ENCODE results near the gene ZNF609. TPM values are rescaled to one million over a fixed set of nuclear protein-coding genes. Genes with fewer than 3 reads are reported as not detected.

The ZNF609 gene
- total RNA-seq, 1 donor from 2014 or later, result 48.2 TPM

- intact Hi-C loops (cut with DNase I), result no loop called here
- ATAC-seq, result no peak
- DNase-seq (ENCODE audit: low spot score), result no peak
These were observed 237.6 kb downstream of the ZNF609 start for GRCh38 chr15:64697911-64698369.

- no peak for DNase-seq (ENCODE audit: low spot score)
- no peak for ATAC-seq
- intact Hi-C loops (cut with DNase I), result no loop called here
These were observed 238.4 kb downstream of the ZNF609 start for GRCh38 chr15:64698823-64699222.

- intact Hi-C loops (cut with DNase I), result no loop called here
- peak; percentile 4 for ATAC-seq
- DNase-seq (ENCODE audit: low spot score), result no peak
These were observed 239.5 kb downstream of the ZNF609 start for GRCh38 chr15:64699751-64700388.

DNA sequence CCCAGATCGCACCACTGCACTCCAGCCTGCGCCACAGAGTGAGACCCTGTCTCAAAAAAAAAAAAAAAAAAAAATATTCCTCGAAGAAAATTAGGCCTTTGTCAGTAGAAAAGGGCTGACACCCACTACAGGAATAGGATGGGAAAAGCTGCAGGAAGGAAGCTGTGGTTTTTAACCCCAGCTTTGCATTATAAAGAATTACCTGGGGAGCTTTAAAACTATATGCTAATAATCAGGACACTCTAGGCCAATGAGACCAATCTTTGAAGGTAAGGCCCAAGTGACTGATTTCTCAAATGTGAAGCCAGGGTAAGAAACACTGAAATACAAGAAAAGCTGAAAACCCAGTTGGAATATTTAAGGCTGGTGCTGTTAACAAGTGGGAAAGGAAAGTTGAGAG, 240.7 kb downstream of the ZNF609 start:
- ATAC-seq (no peak), DNase-seq (ENCODE audit: low spot score) (no peak)
- intact Hi-C loops (cut with DNase I), result no loop called here

- ATAC-seq (no peak), DNase-seq (ENCODE audit: low spot score) (no peak)
- intact Hi-C loops (cut with DNase I), result no loop called here
These were observed 241.3 kb downstream of the ZNF609 start for GRCh38 chr15:64701482-64702184.

GRCh38 chr15:64702816-64703631, 242.6 kb downstream of the ZNF609 start:
- DNase-seq (ENCODE audit: low spot score) (peak; percentile 98), ATAC-seq (peak; percentile 97)
- intact Hi-C loops (cut with DNase I), result no loop called here

DNA sequence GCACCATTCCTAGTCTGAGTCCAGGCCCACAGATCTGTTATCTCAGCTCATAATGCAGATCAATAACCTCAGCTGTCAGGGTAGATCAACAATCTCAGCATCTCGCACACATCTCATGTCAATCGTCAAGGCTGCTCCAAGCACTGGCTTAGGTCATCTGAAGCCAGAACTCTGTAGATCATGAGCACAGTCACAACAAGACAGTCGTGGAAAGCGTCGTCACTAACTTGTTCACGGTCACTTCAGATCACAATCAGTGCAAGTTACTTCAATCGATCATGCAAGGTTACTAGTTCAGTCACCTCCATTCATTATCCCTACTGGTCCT, 243.2 kb downstream of the ZNF609 start:
- no peak for DNase-seq (ENCODE audit: low spot score)
- intact Hi-C loops (cut with DNase I), result no loop called here
- peak; percentile 19 for ATAC-seq

GRCh38 chr15:64705006-64705405, 244.6 kb downstream of the ZNF609 start:
- ATAC-seq, result no peak
- no peak for DNase-seq (ENCODE audit: low spot score)
- intact Hi-C loops (cut with DNase I), result no loop called here

GRCh38 chr15:64706011-64706911, 245.9 kb downstream of the ZNF609 start:
- DNase-seq (ENCODE audit: low spot score) (no peak), ATAC-seq (no peak)
- intact Hi-C loops (cut with DNase I), result no loop called here

DNA sequence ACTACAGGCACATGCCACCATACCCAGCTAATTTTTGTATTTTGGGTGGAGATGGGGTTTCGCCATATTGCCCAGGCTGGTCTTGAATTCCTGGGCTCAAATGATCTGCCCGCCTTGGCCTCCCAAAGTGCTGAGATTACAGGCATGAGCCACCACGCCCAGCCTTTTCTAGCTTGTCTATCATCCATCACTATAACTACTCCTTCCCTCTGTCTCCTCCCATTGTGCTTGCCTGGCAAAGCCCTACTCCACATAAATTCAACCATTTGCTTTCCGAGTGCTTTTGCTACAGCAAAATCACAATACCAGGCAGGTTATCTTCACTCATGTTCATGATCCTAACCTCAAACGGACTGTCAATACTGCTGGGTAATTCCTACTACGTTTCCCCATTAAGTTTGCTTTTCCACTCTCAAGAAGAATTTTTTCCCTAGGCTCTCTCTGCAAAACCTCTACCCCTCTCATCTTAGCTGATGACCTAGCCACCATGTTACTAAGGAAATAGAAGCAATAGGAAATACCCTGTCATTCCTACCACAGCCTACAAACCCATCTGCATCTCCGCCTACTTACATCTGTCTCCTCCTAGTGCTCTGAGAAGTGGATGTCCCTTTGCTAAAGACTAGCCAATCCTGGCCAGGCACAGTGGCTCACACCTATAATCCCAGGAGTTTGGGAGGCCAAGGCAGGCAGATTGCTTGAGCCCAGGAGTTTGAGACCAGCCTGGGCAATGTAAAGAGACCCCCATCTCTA, 250.5 kb downstream of the ZNF609 start:
- intact Hi-C loops (cut with DNase I), result no loop called here

DNA sequence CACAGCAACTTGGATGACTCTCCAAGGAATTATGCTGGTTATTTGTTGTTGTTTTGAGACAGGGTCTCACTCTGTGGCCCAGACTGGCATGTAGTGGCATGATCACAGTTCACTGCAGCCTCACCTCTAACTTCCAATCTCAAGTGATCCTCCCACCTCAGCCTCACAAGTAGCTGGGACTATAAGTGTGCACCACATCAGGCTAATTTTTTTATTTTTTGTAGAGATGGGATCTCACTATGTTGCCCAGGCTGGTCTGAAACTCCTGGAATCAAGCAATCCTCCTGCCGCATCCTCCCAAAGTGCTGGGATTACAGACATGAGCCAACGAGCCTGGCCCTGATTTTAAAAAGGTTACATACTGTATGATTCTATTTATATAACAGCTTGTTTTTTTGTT, 252.0 kb downstream of the ZNF609 start:
- intact Hi-C loops (cut with DNase I), result no loop called here
- DNase-seq (ENCODE audit: low spot score) (no peak), ATAC-seq (no peak)

More for the DNA sequence above, 250.5 kb downstream of the ZNF609 start:
- DNase-seq (ENCODE audit: low spot score), result no peak
- ATAC-seq, result no peak

DNA sequence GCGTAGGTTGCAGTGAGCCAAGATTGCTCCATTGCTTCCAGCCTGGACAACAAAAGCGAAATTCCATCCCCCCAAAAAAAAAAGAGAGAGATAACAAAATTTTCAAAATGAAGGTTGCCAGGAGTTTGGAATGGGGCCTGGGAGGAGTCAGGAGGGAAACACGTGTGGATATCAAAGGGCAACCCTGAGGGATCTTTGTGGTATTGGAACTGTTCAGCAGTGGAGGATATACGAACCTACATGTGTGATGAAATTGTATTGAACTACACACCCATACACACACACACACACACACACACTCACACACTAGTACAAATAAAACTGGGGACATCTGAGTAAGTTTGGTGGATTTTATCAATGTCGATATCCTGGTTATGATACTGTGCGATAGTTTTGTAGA, 253.2 kb downstream of the ZNF609 start:
- intact Hi-C loops (cut with DNase I), result no loop called here
- ATAC-seq, result no peak
- no peak for DNase-seq (ENCODE audit: low spot score)

GRCh38 chr15:64716452-64716851, 256.1 kb downstream of the ZNF609 start:
- intact Hi-C loops (cut with DNase I), result no loop called here
- ATAC-seq (no peak), DNase-seq (ENCODE audit: low spot score) (no peak)

- ATAC-seq, result no peak
- no peak for DNase-seq (ENCODE audit: low spot score)
- intact Hi-C loops (cut with DNase I), result no loop called here
These were observed 256.8 kb downstream of the ZNF609 start for GRCh38 chr15:64717130-64717529.

DNA sequence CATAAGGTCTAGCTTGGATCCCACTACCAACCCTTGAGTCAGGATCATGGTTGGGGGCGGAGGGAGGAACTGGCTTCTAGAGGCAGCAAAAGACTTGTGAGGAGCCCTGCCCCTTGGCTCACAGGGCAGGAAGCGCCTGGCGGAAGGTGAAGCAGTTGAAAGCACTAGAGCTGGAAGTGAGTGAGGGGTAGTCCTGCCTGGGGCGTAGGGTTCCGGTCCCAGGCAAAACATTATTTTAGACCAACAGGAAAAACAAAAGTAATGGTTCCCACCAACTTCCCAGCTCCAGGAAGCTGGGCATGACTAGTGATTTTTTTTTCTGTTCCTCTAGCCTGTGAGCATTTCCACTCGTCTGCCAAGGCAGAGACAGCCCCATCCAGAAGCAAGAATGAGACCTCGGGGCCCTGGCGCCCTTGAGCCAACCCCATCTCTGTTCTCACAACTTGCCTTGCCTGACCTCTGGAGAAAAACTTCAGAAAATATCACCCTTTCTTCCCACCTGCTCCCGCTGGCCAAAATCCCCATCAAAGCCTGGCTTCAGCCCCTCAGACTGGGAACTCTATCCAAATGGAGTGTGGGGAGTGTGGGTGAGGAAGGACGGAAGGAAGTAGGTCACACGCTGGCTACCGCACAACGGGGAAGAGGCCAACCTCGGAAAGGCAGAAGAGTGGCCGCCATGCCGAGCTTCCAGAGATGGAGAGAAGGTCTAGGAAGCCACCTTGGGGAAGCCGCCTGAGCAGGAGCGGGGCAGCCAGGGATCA, 257.5 kb downstream of the ZNF609 start:
- ATAC-seq, result peak; percentile 47
- intact Hi-C loops (cut with DNase I), result no loop called here
- DNase-seq (ENCODE audit: low spot score), result no peak

GRCh38 chr15:64720188-64720587, 259.8 kb downstream of the ZNF609 start:
- intact Hi-C loops (cut with DNase I), result no loop called here
- no peak for ATAC-seq
- DNase-seq (ENCODE audit: low spot score), result no peak

GRCh38 chr15:64730151-64730550, 269.8 kb downstream of the ZNF609 start:
- intact Hi-C loops (cut with DNase I), result loop anchor here (10.0 kb wide), 1 partner anchor 175 kb away; no protein-coding TSS in a partner anchor
- ATAC-seq, result no peak
- DNase-seq (ENCODE audit: low spot score), result no peak

All from sciatic nerve (tissue), 2 donors.